H1 (cell line): ENCODE results near the gene ZNF670.
"Not testable (repeated sequence)": the region's sequence is repeated elsewhere in the genome, so short reads cannot be mapped to it uniquely, and the experiment has no call there.

ENCODE experiments used
- CBX8 ChIP-seq: fragments of 300-800, 300-1000 bp; sonication (generic); IDR thresholded peaks from 2 replicates; pipeline ENCODE4 v1.7.1; 2016; ENCODE audit warnings: low read depth, low read length, borderline replicate concordance
- CHD1 ChIP-seq: IDR thresholded peaks from 2 replicates; pipeline ENCODE4 v1.6.1; 2012; ENCODE audit warnings: low read depth, low read length, improper control_type of control experiment
- CHD7 ChIP-seq: fragments of 300-600 bp; sonication (generic); IDR thresholded peaks from 2 replicates; pipeline ENCODE4 v1.7.1; 2012; ENCODE audit warnings: low read length, moderate library complexity, mild to moderate bottlenecking, inconsistent platforms; ENCODE audit not compliant: insufficient replicate concordance
- CREB1 ChIP-seq: IDR thresholded peaks from 2 replicates; pipeline ENCODE4 v1.6.1; 2012; ENCODE audit warnings: inconsistent platforms
- CTCF ChIP-seq, 3 experiments: IDR thresholded peaks; 1 replicate in 2 of 3; 2 replicates in 1 of 3; pipeline versions ENCODE4 v1.5.1 to v1.6.1; 2011; ENCODE audit warnings: low read length in 3 of 3, mild to moderate bottlenecking in 3 of 3, inconsistent platforms in 2 of 3, low read depth in 1 of 3, moderate library complexity in 1 of 3; ENCODE audit not compliant: insufficient read depth in 1 of 3; ENCODE audit errors: control extremely low read depth in 1 of 3
- EP300 ChIP-seq, 2 experiments: IDR thresholded peaks; 1 replicate in 1 of 2; 2 replicates in 1 of 2; pipeline ENCODE4 v1.6.1; 2011 to 2012; ENCODE audit warnings: low read depth in 2 of 2, low read length in 2 of 2, mild to moderate bottlenecking in 2 of 2, borderline replicate concordance in 1 of 2, inconsistent platforms in 1 of 2, moderate library complexity in 1 of 2
- EZH2 ChIP-seq: fragments of 200-600 bp; sonication (generic); IDR thresholded peaks from 2 replicates; pipeline ENCODE4 v1.7.1; 2012; ENCODE audit warnings: low read depth, mild to moderate bottlenecking, moderate library complexity, low read length, inconsistent platforms; ENCODE audit not compliant: severe bottlenecking
- HDAC6 ChIP-seq: IDR thresholded peaks from one replicate; pipeline ENCODE4 v1.7.1; 2012; ENCODE audit warnings: low read depth, mild to moderate bottlenecking, inconsistent platforms, low read length, moderate library complexity
- MAX ChIP-seq: IDR thresholded peaks from 2 replicates; pipeline ENCODE4 v1.6.1; 2012; ENCODE audit warnings: inconsistent platforms
- NANOG ChIP-seq: IDR thresholded peaks from 2 replicates; pipeline ENCODE4 v1.6.1; 2011; ENCODE audit warnings: low read length, low read depth, mild to moderate bottlenecking, inconsistent platforms; ENCODE audit not compliant: insufficient read depth, poor library complexity, severe bottlenecking
- POLR2A ChIP-seq, 2 experiments: IDR thresholded peaks; 1 replicate in 1 of 2; 2 replicates in 1 of 2; pipeline ENCODE4 v1.6.1; 2011; ENCODE audit warnings: low read depth in 2 of 2, low read length in 2 of 2, mild to moderate bottlenecking in 2 of 2; ENCODE audit errors: control extremely low read depth in 1 of 2
- RAD21 ChIP-seq, 2 experiments: IDR thresholded peaks in 1 of 2; conservative IDR thresholded peaks in 1 of 2; 2 replicates each; pipeline ENCODE4 v1.6.1; 2011; ENCODE audit warnings: low read depth in 2 of 2, low read length in 2 of 2, improper control_type of control experiment in 1 of 2, inconsistent platforms in 1 of 2, mild to moderate bottlenecking in 1 of 2, moderate library complexity in 1 of 2
- SAP30 ChIP-seq: fragments of 300-600 bp; sonication (generic); IDR thresholded peaks from 2 replicates; pipeline ENCODE4 v1.7.1; 2012; ENCODE audit warnings: low read length, moderate library complexity, mild to moderate bottlenecking, inconsistent platforms; ENCODE audit not compliant: insufficient read depth, insufficient replicate concordance
- USF2 ChIP-seq: IDR thresholded peaks from 2 replicates; pipeline ENCODE4 v1.6.1; 2011; ENCODE audit warnings: low read length, improper control_type of control experiment

- TF ChIP-seq NANOG; RAD21 (IDR thresholded peaks at IDR 0.05 in 1 of 2, conservative IDR thresholded peaks at IDR 0.05 in 1 of 2; ENCODE audit: low read depth in 2 of 2, low read length in 2 of 2); CHD7; EZH2; USF2; HDAC6; MAX; SAP30; CTCF (IDR thresholded peaks at IDR 0.05; ENCODE audit: control extremely low read depth in 1 of 3, insufficient read depth in 1 of 3, low read depth in 1 of 3, low read length in 3 of 3); CBX8; CHD1; CREB1; EP300 (IDR thresholded peaks at IDR 0.05; ENCODE audit: borderline replicate concordance in 1 of 2, low read depth in 2 of 2, low read length in 2 of 2); POLR2A (IDR thresholded peaks at IDR 0.05; ENCODE audit: control extremely low read depth in 1 of 2, low read depth in 2 of 2, low read length in 2 of 2): not testable (repeated sequence)
Measured at GRCh38 chr1:247120408-247120668, 41.7 kb upstream of the ZNF670 start.
